Measurements from ENCODE around the gene CALML4. TPM values are rescaled to one million over a fixed set of nuclear protein-coding genes. Genes with fewer than 3 reads are reported as not detected.

The CALML4 gene, protein sequence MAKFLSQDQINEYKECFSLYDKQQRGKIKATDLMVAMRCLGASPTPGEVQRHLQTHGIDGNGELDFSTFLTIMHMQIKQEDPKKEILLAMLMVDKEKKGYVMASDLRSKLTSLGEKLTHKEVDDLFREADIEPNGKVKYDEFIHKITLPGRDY
- total RNA-seq (10 to 100 TPM in 1 of 5 experiments, 1 to 10 TPM in 4; 2.5 to 14.6 (median 3.9) TPM), polyA plus RNA-seq (under 1 TPM; 0.13 to 0.29 TPM), total RNA-seq (not detected)

DNA sequence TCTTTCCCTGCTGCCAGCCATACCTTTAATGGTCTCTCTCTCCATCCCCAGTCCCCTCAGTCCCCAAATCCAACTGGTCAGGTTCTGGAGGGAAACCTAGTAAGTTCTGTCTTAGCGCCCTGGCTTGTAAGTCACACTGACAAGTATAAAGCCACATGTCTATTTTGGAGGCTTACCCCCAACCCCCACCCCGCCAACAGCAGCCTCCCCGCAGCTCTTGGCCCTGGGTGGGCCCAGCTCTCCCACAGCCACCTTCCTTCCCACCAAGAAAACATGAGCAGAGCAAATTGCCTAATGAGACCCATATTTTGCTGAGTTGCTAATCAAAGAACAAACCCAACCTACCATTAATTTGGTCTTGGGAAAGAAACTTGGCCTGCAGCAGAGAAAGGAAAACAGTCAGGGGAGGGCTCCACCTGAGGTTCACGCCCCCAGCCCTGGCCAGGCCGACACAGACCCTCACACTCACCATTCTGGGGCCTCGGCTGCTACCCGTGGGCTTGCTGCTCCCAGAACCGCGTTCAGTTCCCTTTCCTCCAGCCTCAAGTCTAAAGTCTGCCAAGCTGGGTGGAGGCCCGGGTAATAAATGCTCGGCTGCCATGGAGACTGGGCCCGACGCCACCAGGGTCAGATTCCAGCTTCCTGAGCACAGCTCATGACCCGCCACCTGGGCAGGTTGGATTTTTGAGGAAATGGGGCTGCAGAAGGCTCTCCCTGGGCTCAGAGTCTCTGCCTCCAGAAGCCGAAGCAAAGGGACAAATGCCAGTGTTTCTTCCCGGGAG, at the start of gene CALML4:
Gene CALML4 (minus strand): TSS at position 557 of the 782 bp plus-strand sequence. CDS start 85 bp downstream, at position 472.
- H3K4me1 ChIP-seq (ENCODE audit: control insufficient read depth in 2 of 2, insufficient read depth in 2 of 2, low read length in 2 of 2) = peaks cover 0 to 21% of the 10 kb centered on the region in 2 donors
- intact Hi-C loops (cut with micrococcal nuclease) = no loop called here
- ChIA-PET CTCF (no interaction called here), POLR2A (no interaction called here)
- no peak within 1 kb of the TSS for H3K27ac ChIP-seq (ENCODE audit: low read depth, low read length)
- H3K9me3 Mint-ChIP-seq = no peaks in the 10 kb centered on the region
- no peaks in the 10 kb centered on the region for H3K9me3 ChIP-seq (ENCODE audit: control insufficient read depth in 2 of 3, low read length in 3 of 3)
- peaks cover 0 to 4% (median 0%) of the 10 kb centered on the region in 5 donors for H3K36me3 Mint-ChIP-seq
- DNase-seq (no peak), ATAC-seq (no peak)
- no peaks in the 10 kb centered on the region for H3K27me3 ChIP-seq (ENCODE audit: control insufficient read depth in 2 of 2, insufficient read depth in 2 of 2, low read length in 2 of 2)
- H3K27me3 Mint-ChIP-seq = no peaks in the 10 kb centered on the region
- peaks cover 12 to 52% (median 30%) of the 10 kb centered on the region in 7 donors for H3K4me1 Mint-ChIP-seq
- H3K27ac Mint-ChIP-seq = peak within 1 kb of the TSS in 6 of 9 donors; percentile 28 to 82 (median 38)
- H3K4me3 ChIP-seq (ENCODE audit: low read length) = no peak within 1 kb of the TSS
- no peaks in the 10 kb centered on the region for H3K36me3 ChIP-seq (ENCODE audit: control insufficient read depth in 2 of 3, insufficient read depth in 3 of 3, low read length in 3 of 3)
- peak within 1 kb of the TSS in 9 of 10 donors; percentile 32 to 75 (median 44) for H3K4me3 Mint-ChIP-seq

DNA sequence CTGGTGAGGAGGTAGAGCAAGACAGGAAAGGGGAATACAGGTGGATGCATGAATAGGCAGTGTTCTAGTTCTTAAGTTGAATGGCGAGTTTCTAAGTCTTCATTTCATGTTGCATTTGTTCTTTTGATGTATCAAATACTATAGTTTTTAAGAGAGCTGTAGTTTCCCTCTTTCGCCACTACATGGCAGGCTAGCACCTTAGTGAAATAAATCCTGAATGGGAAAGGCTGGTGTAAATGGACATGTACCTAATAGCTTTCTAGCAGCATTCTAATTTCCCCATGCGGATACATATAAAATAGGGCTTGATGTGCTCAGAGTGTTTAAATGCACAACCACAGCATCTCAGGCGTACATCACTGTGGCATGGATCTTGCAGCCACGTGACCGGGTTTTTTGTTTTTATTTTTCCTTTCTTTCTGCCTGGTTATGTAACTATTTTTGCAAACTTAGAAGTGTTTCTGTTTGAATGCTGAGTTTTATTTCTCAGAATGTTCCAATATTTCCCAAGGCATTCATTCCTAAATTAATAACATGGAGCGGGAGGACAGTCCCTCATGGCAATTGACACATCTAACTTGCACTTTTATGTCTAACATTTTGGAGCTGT, 47.9 kb upstream of the CALML4 start:
- DNase-seq = peak in 7 of 9 donors; percentile 42 to 64 (median 56)
- Histone ChIP-seq H3K4me1 (ENCODE audit: control insufficient read depth in 2 of 2, insufficient read depth in 2 of 2, low read length in 2 of 2) (no peaks in the 10 kb centered on the region), H3K27me3 (ENCODE audit: control insufficient read depth in 2 of 2, insufficient read depth in 2 of 2, low read length in 2 of 2) (no peaks in the 10 kb centered on the region), H3K9me3 (ENCODE audit: control insufficient read depth in 2 of 3, low read length in 3 of 3) (no peaks in the 10 kb centered on the region), H3K27ac (ENCODE audit: low read depth, low read length) (no peak overlapping the region), H3K4me3 (ENCODE audit: low read length) (no peak overlapping the region), H3K36me3 (ENCODE audit: control insufficient read depth in 2 of 3, insufficient read depth in 3 of 3, low read length in 3 of 3) (no peaks in the 10 kb centered on the region)
- CTCF ChIA-PET = interaction anchor here (0.6 to 6.8 kb wide), 27 partner anchors 9 to 1221 kb away, joined by 3 to 75 read pairs (median 3); partner anchors contain the start of gene FEM1B
- ATAC-seq = peak; percentile 72
- Mint-ChIP-seq H3K9me3 (no peaks in the 10 kb centered on the region), H3K4me3 (no peak overlapping the region), H3K36me3 (no peaks in the 10 kb centered on the region), H3K4me1 (peaks cover 0 to 14% (median 4%) of the 10 kb centered on the region in 7 donors), H3K27me3 (peaks cover 0 to 33% (median 0%) of the 10 kb centered on the region in 5 donors), H3K27ac (no peak overlapping the region)
- intact Hi-C loops (cut with micrococcal nuclease) = loop anchor here (1.0 to 5.0 kb wide), 7 partner anchors 25 to 623 kb away; no protein-coding TSS in a partner anchor
- POLR2A ChIA-PET = interaction anchor here (0.5 to 2.8 kb wide), 7 partner anchors 25 to 424 kb away, joined by 3 to 22 read pairs (median 3); partner anchors contain the start of gene FEM1B

DNA sequence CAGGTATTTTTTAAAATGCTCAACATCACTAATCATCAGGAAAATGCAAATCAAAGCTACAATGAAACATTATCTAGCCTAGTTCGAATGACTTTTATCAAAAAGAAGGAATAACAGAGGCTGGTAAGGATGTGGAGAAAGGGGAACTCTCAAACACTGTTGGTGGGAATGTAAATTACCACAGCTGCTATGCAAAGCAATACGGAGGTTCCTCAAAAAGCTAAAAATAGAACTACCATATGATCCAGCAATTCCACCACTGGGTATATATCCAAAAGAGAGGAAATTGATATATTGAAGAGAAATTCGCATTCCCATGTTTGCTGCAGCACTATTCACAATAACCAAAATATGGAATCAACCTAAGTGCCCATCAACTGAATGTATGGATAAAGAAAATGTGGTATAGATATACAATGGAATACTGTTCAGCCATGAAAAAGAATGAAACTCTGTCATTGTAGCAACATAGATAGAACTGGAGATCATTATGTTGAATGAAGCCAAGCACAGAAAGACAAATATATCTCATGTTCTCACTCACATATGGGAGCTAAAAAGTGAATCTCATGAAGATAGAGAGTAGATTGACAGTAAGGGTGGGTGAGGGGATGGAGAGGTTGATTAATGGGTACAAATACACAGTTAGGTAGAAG, 44.1 kb upstream of the CALML4 start:
- Histone ChIP-seq H3K27me3 (ENCODE audit: control insufficient read depth in 2 of 2, insufficient read depth in 2 of 2, low read length in 2 of 2) (no peaks in the 10 kb centered on the region), H3K4me3 (ENCODE audit: low read length) (no peak overlapping the region), H3K4me1 (ENCODE audit: control insufficient read depth in 2 of 2, insufficient read depth in 2 of 2, low read length in 2 of 2) (no peaks in the 10 kb centered on the region), H3K27ac (ENCODE audit: low read depth, low read length) (no peak overlapping the region), H3K9me3 (ENCODE audit: control insufficient read depth in 2 of 3, low read length in 3 of 3) (peaks cover 0 to 2% (median 0%) of the 10 kb centered on the region in 3 experiments), H3K36me3 (ENCODE audit: control insufficient read depth in 2 of 3, insufficient read depth in 3 of 3, low read length in 3 of 3) (no peaks in the 10 kb centered on the region)
- peaks cover 0 to 44% (median 6%) of the 10 kb centered on the region in 5 donors for H3K27me3 Mint-ChIP-seq
- no peak overlapping the region for H3K27ac Mint-ChIP-seq
- H3K4me1 Mint-ChIP-seq = peaks cover 0 to 6% (median 0%) of the 10 kb centered on the region in 7 donors
- ATAC-seq (no peak), DNase-seq (no peak)
- ChIA-PET CTCF (interaction anchor here (0.7 to 2.2 kb wide), 2 partner anchors 54 to 140 kb away, joined by 3 to 8 read pairs; no protein-coding TSS in a partner anchor), POLR2A (interaction anchor here (0.6 to 0.8 kb wide), 3 partner anchors 13 to 1200 kb away, joined by 3 to 4 read pairs (median 3); partner anchors contain the start of gene FEM1B)
- peaks cover 0 to 9% (median 3%) of the 10 kb centered on the region in 5 donors for H3K36me3 Mint-ChIP-seq
- intact Hi-C loops (cut with micrococcal nuclease) = no loop called here
- peaks cover 0 to 11% (median 7%) of the 10 kb centered on the region in 11 donors for H3K9me3 Mint-ChIP-seq
- H3K4me3 Mint-ChIP-seq = no peak overlapping the region

DNA sequence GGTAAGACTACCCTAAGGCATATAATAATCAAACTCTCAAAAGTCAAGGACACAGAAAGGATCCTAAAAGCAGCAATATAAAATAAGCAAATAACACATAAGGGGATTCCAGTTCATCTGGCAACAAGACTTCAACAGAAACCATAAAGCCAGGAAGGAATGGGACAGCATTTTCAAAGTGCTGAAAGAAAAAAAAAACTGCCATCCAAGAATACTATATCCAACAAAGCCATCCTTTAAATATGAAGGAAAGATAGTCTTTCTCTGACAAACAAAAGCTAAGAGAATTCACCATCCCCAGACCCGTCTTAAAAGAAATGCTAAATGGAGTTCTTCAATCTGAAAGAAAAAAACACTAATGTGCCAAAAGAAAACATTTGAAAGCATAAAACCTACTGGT, 39.1 kb upstream of the CALML4 start:
- intact Hi-C loops (cut with micrococcal nuclease) = no loop called here
- ATAC-seq (no peak), DNase-seq (no peak)
- Histone ChIP-seq H3K4me3 (ENCODE audit: low read length) (no peak overlapping the region), H3K27me3 (ENCODE audit: control insufficient read depth in 2 of 2, insufficient read depth in 2 of 2, low read length in 2 of 2) (no peaks in the 10 kb centered on the region), H3K36me3 (ENCODE audit: control insufficient read depth in 2 of 3, insufficient read depth in 3 of 3, low read length in 3 of 3) (no peaks in the 10 kb centered on the region), H3K27ac (ENCODE audit: low read depth, low read length) (no peak overlapping the region), H3K9me3 (ENCODE audit: control insufficient read depth in 2 of 3, low read length in 3 of 3) (peaks cover 0 to 7% (median 0%) of the 10 kb centered on the region in 3 experiments), H3K4me1 (ENCODE audit: control insufficient read depth in 2 of 2, insufficient read depth in 2 of 2, low read length in 2 of 2) (no peaks in the 10 kb centered on the region)
- Mint-ChIP-seq H3K36me3 (peaks cover 0 to 19% (median 7%) of the 10 kb centered on the region in 5 donors), H3K27me3 (peaks cover 0 to 42% (median 6%) of the 10 kb centered on the region in 5 donors), H3K4me3 (no peak overlapping the region), H3K27ac (no peak overlapping the region), H3K9me3 (peaks cover 3 to 41% (median 17%) of the 10 kb centered on the region in 11 donors), H3K4me1 (no peaks in the 10 kb centered on the region)
- CTCF ChIA-PET = no interaction called here
- POLR2A ChIA-PET = interaction anchor here (0.6 kb wide), 1 partner anchor 1054 kb away, joined by 7 read pairs; no protein-coding TSS in a partner anchor

DNA sequence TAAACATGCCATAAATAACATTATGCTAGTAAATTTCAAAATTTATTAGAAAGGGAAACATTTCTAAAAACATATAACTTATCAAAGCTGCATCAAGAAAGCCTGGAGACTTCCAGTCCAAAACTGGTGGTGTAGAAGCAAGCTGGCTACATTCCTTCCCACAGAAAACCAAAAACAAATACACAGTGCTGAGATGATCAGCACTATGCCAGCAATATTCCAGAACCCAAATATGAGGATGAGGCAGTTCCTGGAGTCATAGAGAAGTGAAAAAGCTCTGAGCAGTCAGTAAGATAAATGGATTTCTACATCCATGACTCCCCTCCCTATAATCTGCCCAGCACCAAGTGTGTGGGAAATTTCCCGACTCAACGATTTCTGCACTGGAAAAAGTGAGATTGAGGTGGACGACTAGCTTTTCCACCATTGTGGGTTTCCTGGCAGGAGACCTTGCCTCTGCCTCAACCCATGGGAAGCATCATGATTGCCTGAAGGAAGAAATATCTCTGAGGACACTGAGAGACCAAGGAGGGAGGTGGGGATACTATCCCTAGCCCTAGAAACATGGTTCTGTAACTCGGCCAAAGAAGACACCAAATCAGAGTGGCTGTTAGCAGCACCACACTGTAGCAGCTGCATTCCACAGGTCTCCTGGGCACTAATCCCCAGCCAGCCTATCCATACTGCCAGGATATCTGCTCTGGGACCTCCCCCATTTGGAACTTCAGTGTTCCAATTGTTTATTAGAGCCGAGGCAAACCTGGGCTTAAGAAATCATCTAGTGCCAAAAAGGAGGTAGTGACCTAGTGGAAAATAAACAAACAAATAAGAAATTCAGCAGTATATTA, 36.2 kb upstream of the CALML4 start:
- H3K4me1 ChIP-seq (ENCODE audit: control insufficient read depth in 2 of 2, insufficient read depth in 2 of 2, low read length in 2 of 2) = no peaks in the 10 kb centered on the region
- ChIA-PET CTCF (interaction anchor here (1.4 kb wide), 1 partner anchor 9 kb away, joined by 3 read pairs; no protein-coding TSS in a partner anchor), POLR2A (interaction anchor here (1.1 kb wide), 1 partner anchor 12 kb away, joined by 3 read pairs; no protein-coding TSS in a partner anchor)
- peaks cover 3 to 41% (median 17%) of the 10 kb centered on the region in 11 donors for H3K9me3 Mint-ChIP-seq
- H3K27ac ChIP-seq (ENCODE audit: low read depth, low read length) = no peak overlapping the region
- no peak overlapping the region for H3K4me3 ChIP-seq (ENCODE audit: low read length)
- peaks cover 2 to 19% (median 7%) of the 10 kb centered on the region in 5 donors for H3K36me3 Mint-ChIP-seq
- intact Hi-C loops (cut with micrococcal nuclease) = no loop called here
- H3K9me3 ChIP-seq (ENCODE audit: control insufficient read depth in 2 of 3, low read length in 3 of 3) = peaks cover 0 to 7% (median 0%) of the 10 kb centered on the region in 3 experiments
- H3K27me3 Mint-ChIP-seq = peaks cover 0 to 32% (median 4%) of the 10 kb centered on the region in 5 donors
- ATAC-seq (no peak), DNase-seq (no peak)
- H3K27ac Mint-ChIP-seq = no peak overlapping the region
- H3K27me3 ChIP-seq (ENCODE audit: control insufficient read depth in 2 of 2, insufficient read depth in 2 of 2, low read length in 2 of 2) = no peaks in the 10 kb centered on the region
- peaks cover 0 to 1% (median 0%) of the 10 kb centered on the region in 7 donors for H3K4me1 Mint-ChIP-seq
- no peaks in the 10 kb centered on the region for H3K36me3 ChIP-seq (ENCODE audit: control insufficient read depth in 2 of 3, insufficient read depth in 3 of 3, low read length in 3 of 3)
- no peak overlapping the region for H3K4me3 Mint-ChIP-seq

Measured in naive thymus-derived CD4-positive, alpha-beta T cell (primary cell).